PC-9 (cell line): ENCODE results near the gene ELFN1. TPM values are rescaled to one million over a fixed set of nuclear protein-coding genes. Genes with fewer than 3 reads are reported as not detected.

Experiments used
- BruUV-seq: library from RNA; stranded (reverse); fragments of 400-500 nt; replicated peaks from 2 replicates; lab custom pipeline; 2021; lab: Mats Ljungman, UMichigan
- CTCF ChIA-PET: fragments of 300-600 bp; sonication (Branson Sonifier 250); formaldehyde crosslinking; loops from one replicate; lab custom pipeline; 2022; ENCODE audit warnings: antibody characterized with exemption; lab: Charles Lee
- POLR2A ChIA-PET: fragments of 300-600 bp; sonication (Branson Sonifier 250); formaldehyde crosslinking; loops from one replicate; lab custom pipeline; 2022; ENCODE audit warnings: antibody characterized with exemption; ENCODE audit not compliant: unreplicated experiment; lab: Charles Lee
- DNase-seq, 2 experiments: peaks; one replicate each; pipeline versions ENCODE4 v3.0.0 to v3.0.0-alpha.2; 2015 to 2022; ENCODE audit warnings: mixed read lengths in 1 of 2
- H2AFZ ChIP-seq: fragments of 200-600 bp; sonication (generic); 2 replicates; pipeline ENCODE4 v1.8.1; 2017; ENCODE audit warnings: antibody characterized with exemption
- H3F3A ChIP-seq: fragments of 200-600 bp; sonication (generic); 2 replicates; pipeline ENCODE4 v1.8.1; 2017; ENCODE audit warnings: antibody characterized with exemption, mild to moderate bottlenecking, low read depth; ENCODE audit not compliant: insufficient read depth
- H3K27ac ChIP-seq: fragments of 200-600 bp; sonication (generic); 2 replicates; pipeline ENCODE4 v1.6.1; 2016; ENCODE audit warnings: mixed run types
- H3K27me3 ChIP-seq: fragments of 200-600 bp; sonication (generic); 2 replicates; pipeline ENCODE4 v1.6.1; 2016; ENCODE audit warnings: low read depth, mixed run types; ENCODE audit not compliant: insufficient read depth
- H3K36me3 ChIP-seq: fragments of 200-600 bp; sonication (generic); 2 replicates; pipeline ENCODE4 v1.6.1; 2016; ENCODE audit warnings: low read depth, mixed run types
- H3K4me1 ChIP-seq: fragments of 200-600 bp; sonication (generic); replicated peaks from 2 replicates; pipeline ENCODE4 v1.6.1; 2016; ENCODE audit warnings: mixed run types; ENCODE audit not compliant: insufficient read depth
- H3K4me2 ChIP-seq: fragments of 200-600 bp; sonication (generic); 2 replicates; pipeline ENCODE4 v1.6.1; 2017; ENCODE audit warnings: mixed run types
- H3K4me3 ChIP-seq: fragments of 200-600 bp; sonication (generic); 2 replicates; pipeline ENCODE4 v1.6.1; 2016; ENCODE audit warnings: mixed run types
- H3K79me2 ChIP-seq: fragments of 200-600 bp; sonication (generic); 2 replicates; pipeline ENCODE4 v1.6.1; 2017; ENCODE audit warnings: low read depth, mixed run types
- H3K9me2 ChIP-seq: fragments of 200-600 bp; sonication (generic); 2 replicates; pipeline ENCODE4 v1.8.1; 2017; ENCODE audit warnings: mild to moderate bottlenecking; ENCODE audit not compliant: insufficient read depth
- H3K9me3 ChIP-seq: fragments of 200-600 bp; sonication (generic); 2 replicates; pipeline ENCODE4 v1.8.1; 2016; ENCODE audit warnings: low read depth; ENCODE audit not compliant: insufficient read depth
- H4K20me1 ChIP-seq: fragments of 200-600 bp; sonication (generic); 2 replicates; pipeline ENCODE4 v1.8.1; 2017; ENCODE audit not compliant: insufficient read depth
- EZH2 ChIP-seq: fragments of 200-600 bp; sonication (generic); IDR thresholded peaks from 2 replicates; pipeline ENCODE4 v1.8.0; 2017; ENCODE audit warnings: antibody characterized with exemption, low read depth
- intact Hi-C: fragments of 100-400 bp; cut with micrococcal nuclease; formaldehyde crosslinking; loops from one replicate; pipeline ENCODE4 v1.10.0; 2022; ENCODE audit not compliant: unreplicated experiment
- total RNA-seq: library from RNA; stranded (reverse); gene quantifications from 2 replicates; pipeline ENCODE4 v1.2.3, GENCODE V29; 2021
- TF ChIP-seq, protein P1 (sequence below): fragments of 200-600 bp; sonication (generic); conservative IDR thresholded peaks from 2 replicates; pipeline ENCODE4 v1.6.1; 2017; ENCODE audit warnings: mixed run types, antibody characterized with exemption, mild to moderate bottlenecking, moderate library complexity

ELFN1 gene
- total RNA-seq, 1 experiment from 2014 or later, result 0.09 TPM

DNA sequence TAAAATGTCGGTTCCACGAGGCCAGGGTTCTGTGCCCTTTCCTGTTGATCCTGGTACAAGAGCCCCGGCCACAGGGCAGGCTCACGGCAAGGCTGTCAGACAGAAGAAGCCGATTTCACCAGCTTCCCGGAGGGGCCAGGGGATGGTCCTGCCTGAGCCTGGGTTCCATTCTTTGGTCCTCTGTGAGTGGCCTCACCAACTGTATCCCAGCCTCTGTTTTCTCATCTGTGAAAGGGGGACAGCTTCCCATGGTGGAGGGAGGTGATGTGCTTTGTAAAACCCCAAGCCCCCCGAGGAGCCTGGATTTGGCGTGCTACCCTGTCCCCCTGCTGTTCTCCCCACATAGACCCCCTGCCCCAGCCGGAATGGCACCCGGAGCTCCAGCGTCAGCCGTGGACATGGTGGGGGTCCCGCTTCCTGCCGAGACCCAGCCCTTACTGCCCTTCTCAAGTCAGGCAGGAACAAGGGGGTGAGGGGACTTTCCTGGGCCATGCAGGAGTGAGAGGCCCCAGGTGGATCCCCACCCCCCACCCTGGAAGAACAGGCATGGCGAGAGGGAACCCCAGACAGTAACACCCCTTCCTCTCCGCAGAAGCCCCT is 28.3 kb upstream of the ELFN1 start:
- H3K4me2 ChIP-seq, result no peak overlapping the region
- H3K79me2 ChIP-seq, result no peaks in the 10 kb centered on the region
- H3K27me3 ChIP-seq, result peaks cover 59% of the 10 kb centered on the region
- BruUV-seq, result no TSS peak
- intact Hi-C loops, result no loop called here
- TF ChIP-seq, protein P1, sequence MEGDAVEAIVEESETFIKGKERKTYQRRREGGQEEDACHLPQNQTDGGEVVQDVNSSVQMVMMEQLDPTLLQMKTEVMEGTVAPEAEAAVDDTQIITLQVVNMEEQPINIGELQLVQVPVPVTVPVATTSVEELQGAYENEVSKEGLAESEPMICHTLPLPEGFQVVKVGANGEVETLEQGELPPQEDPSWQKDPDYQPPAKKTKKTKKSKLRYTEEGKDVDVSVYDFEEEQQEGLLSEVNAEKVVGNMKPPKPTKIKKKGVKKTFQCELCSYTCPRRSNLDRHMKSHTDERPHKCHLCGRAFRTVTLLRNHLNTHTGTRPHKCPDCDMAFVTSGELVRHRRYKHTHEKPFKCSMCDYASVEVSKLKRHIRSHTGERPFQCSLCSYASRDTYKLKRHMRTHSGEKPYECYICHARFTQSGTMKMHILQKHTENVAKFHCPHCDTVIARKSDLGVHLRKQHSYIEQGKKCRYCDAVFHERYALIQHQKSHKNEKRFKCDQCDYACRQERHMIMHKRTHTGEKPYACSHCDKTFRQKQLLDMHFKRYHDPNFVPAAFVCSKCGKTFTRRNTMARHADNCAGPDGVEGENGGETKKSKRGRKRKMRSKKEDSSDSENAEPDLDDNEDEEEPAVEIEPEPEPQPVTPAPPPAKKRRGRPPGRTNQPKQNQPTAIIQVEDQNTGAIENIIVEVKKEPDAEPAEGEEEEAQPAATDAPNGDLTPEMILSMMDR, result no peak
- TF ChIP-seq EZH2, result no peak
- H3K4me1 ChIP-seq, result no peaks in the 10 kb centered on the region
- H3K4me3 ChIP-seq, result no peak overlapping the region
- no peak overlapping the region for H2AFZ ChIP-seq
- H3K9me3 ChIP-seq, result no peaks in the 10 kb centered on the region
- CTCF ChIA-PET, result no interaction called here
- no peaks in the 10 kb centered on the region for H3K9me2 ChIP-seq
- H4K20me1 ChIP-seq, result no peaks in the 10 kb centered on the region
- POLR2A ChIA-PET, result no interaction called here
- H3F3A ChIP-seq, result no peaks in the 10 kb centered on the region
- H3K36me3 ChIP-seq, result no peaks in the 10 kb centered on the region
- no peak for DNase-seq
- no peak overlapping the region for H3K27ac ChIP-seq

DNA sequence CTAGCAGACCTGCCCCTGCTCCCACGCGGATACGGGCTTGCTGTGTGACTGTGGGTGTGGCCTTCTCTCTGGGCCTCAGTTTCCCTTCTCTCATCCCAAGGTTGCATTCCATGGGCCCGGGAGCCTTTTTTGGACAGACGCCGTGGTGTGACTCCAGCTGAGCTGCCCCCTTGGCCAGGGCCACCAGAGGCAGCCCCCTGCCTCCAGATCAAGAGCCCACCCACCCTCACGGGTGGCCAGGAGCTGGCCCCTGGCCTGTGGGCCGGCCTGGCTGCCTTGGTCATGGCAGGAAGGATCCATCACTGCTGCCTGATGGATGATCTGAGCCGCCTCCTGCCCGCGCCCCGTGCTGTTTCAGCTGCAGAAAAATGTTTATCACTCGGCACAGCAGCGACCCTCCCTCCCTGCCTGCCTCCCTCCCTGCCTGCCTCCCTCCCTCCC is 27.8 kb upstream of the ELFN1 start:
- ChIA-PET CTCF (no interaction called here), POLR2A (no interaction called here)
- intact Hi-C loops, result no loop called here
- Histone ChIP-seq H3K9me2 (no peaks in the 10 kb centered on the region), H3K4me2 (no peak overlapping the region), H4K20me1 (no peaks in the 10 kb centered on the region), H3F3A (no peaks in the 10 kb centered on the region), H3K79me2 (no peaks in the 10 kb centered on the region), H3K9me3 (no peaks in the 10 kb centered on the region), H3K27me3 (peaks cover 64% of the 10 kb centered on the region), H3K4me3 (no peak overlapping the region), H2AFZ (no peak overlapping the region), H3K36me3 (no peaks in the 10 kb centered on the region), H3K4me1 (no peaks in the 10 kb centered on the region), H3K27ac (no peak overlapping the region)
- BruUV-seq, result no TSS peak
- TF ChIP-seq, protein P1, result no peak
- TF ChIP-seq EZH2, result no peak
- no peak for DNase-seq

DNA sequence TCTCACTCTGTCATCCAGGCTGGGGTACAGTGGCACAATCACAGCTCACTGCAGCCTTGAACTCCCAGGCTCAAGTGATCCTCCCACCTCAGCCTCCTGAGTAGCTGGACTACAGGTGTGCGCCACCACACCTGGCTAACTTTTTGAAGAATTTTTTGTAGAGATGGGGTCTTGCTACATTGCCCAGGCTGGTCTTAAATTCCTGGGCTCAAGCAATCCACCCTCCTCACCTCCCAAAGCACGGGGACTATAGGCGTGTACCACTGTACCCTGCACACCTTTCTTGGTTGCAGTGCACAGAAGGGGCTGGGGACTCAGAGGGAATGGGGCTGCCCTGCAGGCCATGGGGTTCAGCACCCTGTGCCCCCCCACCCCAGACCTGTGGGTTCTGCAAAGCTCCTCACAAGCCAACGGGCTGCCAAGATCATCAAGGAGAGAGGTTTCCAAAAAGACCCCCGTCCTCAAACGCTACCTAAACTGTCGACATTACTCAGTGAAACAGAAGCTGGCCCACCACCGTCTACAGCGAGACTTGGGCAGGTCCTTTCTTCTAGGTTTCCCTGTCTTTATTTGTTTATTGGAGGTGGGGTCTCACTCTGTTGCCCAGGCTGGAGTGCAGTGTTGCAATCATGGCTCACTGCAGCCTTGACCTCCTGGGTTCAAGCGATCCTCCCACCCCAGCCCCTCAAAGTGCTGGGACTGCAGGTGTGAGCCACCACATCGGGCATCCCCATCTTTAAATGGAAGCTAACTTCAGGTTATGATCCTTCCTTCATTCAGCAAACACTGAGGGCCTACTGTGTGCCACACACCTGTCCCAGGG is 26.6 kb upstream of the ELFN1 start:
- Histone ChIP-seq H3K27ac (no peak overlapping the region), H3K9me2 (no peaks in the 10 kb centered on the region), H3K4me2 (no peak overlapping the region), H2AFZ (no peak overlapping the region), H3K4me1 (no peaks in the 10 kb centered on the region), H3K36me3 (no peaks in the 10 kb centered on the region), H3K27me3 (peaks cover 69% of the 10 kb centered on the region), H3K4me3 (no peak overlapping the region), H4K20me1 (no peaks in the 10 kb centered on the region), H3F3A (no peaks in the 10 kb centered on the region), H3K9me3 (no peaks in the 10 kb centered on the region), H3K79me2 (no peaks in the 10 kb centered on the region)
- CTCF ChIA-PET, result no interaction called here
- intact Hi-C loops, result no loop called here
- DNase-seq, result no peak
- no TSS peak for BruUV-seq
- POLR2A ChIA-PET, result no interaction called here
- no peak for TF ChIP-seq EZH2
- TF ChIP-seq, protein P1, result no peak
